ENCODE measurements around the gene EPB41.
"Not testable (repeated sequence)": the region's sequence is repeated elsewhere in the genome, so short reads cannot be mapped to it uniquely, and the experiment has no call there.

Gene EPB41

DNA sequence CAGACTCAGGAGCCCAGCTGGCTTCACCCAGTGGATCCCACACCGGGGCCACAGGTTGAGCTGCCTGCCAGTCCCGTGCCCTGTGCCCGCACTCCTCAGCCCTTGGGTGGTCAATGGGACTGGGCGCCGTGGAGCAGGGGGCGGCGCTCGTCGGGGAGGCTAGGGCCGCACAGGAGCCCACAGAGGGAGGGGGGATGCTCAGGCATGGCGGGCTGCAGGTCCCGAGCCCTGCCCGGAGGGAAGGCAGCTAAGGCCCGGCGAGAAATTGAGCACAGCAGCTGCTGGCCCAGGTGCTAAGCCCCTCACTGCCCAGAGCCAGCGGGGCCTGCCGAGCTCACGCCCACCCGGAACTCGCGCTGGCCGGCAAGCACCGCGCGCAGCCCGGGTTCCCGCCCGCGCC, 216.7 kb downstream of the EPB41 start:
- DNase-seq (ENCODE audit: low read depth in 2 of 2), result not testable (repeated sequence)

DNA sequence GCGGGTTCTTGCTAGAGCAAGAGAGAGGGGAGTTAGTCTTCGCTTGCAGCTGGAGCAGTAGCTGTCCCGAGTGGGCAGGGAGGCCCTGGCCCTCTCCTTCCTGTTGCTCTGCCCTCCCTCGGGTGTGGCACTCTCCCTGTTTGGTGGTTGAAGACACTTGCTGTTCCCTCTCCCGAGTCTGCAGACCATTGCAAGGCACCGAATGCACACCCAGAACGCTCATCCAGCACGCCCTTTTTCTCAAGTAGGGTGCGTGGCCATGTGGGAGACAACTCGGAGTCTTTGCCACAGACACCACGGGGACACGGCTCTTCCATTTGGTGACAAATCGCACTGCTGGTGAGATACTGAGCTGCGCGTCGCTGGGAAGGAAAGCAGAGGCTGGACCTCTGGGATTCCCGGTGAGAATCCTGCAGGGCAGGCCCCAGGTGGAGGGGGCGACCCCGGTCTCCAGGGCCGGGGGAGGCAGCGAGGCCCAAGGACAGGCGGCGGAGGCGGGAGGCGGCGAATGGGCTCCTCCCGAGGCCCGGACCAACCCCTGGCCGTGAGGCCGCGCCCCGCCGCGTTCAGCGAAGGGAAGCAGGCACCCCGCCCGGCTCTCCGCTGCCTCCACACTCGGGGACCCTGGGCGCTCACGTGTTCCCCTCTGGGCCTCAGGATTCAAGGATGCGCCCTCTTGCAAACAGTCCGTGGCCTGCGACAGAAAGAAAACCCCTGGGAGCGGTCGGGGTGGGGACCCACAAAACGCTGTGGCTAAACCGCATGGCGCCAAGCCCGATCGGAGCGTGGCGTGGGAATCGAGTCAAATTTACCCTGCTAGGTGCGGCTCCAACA, 219.7 kb downstream of the EPB41 start:
- DNase-seq (ENCODE audit: low read depth in 2 of 2), result no peak

DNA sequence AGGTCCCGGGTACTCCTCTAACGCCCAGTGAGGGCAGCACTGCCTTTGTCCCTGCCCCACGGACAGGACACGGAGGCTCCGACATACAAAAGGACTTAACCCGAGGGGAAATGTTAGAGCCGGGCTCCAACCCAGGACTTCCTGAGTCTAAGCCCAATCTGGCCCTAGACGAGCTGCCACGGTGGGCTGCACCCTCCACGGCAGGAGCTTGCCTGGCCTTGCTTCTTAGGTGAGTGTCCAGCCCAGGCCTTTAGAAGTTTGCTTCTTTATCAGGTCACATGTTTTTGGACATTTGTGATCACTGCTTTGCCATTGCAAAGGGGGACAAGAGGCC, 220.3 kb downstream of the EPB41 start:
- no peak for DNase-seq (ENCODE audit: low read depth in 2 of 2)

DNA sequence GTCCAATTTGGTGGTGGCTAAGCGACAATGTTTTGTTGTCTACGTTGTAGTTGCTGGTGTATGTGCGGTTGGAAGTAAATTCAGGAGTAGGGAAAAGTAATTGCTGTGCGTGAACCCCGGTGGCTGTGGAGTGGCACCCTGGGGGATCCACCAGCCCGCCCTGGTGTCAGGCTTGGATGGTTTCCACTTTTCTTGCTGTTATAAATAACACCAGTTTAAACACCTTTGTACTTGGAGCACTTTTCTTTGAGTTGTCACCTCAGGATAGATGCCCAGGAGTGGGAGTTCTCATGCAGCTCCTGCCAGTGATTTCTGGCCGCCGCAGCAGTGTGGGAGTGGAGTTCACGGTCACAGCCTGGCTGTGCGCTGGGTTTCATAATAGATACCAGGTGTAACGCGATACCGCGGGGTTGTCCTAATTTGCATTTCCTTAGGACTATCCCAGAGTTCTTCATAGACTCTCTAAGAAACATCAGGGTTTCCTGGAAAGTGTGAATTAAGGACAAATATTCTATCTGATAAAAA, 222.1 kb downstream of the EPB41 start:
- no peak for DNase-seq (ENCODE audit: low read depth in 2 of 2)

DNA sequence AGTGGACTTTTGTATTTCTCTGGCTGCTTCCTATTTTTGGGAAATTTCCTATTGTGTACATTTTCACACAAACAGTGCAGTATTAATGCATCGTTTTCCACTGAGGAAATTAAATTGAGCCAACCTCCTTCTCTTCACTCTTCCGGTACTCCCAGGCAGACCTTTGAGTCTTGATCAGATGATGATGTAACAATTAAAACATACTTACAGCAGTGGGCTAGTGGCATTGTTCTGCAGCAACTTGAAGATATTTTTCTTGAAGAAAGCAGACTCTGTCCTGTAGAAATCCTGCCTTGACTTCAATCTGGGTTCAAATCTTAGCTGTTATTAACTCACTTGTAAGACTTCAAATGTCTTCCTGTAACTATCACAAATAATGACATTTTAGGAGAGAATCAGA, 228.3 kb downstream of the EPB41 start:
- no peak for DNase-seq (ENCODE audit: low read depth in 2 of 2)

DNA sequence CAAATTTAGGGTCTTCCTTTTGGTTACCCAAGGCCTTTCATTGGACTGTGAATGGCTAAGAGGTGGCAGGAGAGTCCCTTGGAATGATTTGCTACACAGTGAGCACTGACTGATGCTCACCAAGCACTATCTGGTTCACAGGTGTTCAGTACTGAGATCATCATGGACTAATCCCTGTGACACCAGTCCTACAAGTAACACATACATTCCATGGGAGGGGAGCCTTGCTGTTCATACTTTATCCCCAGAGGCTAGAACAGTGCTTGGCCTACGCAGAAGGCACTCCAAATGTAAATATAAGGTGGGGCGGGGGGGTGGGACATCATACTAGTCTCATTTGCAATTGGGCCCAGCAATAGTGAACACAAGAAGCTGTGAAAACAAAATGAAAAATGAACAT, 229.8 kb downstream of the EPB41 start:
- no peak for DNase-seq (ENCODE audit: low read depth in 2 of 2)

DNA sequence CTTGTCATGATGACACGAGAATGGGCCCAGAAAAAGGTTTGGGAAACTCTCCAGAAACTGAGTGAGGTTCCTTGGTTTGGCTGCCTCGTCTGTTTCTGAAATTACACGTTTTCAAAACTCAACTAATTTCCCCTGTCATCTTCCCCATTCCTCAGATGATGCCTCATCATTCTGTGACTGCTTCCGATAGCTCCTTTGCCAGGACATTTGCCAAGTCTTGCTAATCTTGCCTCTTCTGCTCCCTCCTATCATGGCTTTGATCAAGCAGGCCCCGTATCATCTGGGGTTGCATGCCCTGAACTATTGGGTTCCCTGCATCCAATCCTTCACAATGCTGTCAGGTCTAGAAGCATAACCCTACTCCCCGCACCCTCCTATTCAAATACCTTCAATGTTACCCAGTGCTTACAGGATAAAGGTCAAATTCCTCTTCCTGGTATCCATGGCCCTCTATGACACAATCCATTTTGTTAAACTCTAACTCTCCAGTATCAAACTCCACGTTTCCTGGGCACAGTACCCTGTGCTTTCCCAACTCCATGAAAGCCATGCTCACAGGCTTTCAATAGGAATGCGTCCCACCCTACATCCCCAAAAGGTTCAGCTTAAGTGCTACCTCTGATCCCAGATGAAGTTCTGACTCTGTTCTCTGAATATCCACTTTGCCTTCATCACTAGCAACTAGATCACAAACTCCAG, 231.5 kb downstream of the EPB41 start:
- no peak for DNase-seq (ENCODE audit: low read depth in 2 of 2)

DNA sequence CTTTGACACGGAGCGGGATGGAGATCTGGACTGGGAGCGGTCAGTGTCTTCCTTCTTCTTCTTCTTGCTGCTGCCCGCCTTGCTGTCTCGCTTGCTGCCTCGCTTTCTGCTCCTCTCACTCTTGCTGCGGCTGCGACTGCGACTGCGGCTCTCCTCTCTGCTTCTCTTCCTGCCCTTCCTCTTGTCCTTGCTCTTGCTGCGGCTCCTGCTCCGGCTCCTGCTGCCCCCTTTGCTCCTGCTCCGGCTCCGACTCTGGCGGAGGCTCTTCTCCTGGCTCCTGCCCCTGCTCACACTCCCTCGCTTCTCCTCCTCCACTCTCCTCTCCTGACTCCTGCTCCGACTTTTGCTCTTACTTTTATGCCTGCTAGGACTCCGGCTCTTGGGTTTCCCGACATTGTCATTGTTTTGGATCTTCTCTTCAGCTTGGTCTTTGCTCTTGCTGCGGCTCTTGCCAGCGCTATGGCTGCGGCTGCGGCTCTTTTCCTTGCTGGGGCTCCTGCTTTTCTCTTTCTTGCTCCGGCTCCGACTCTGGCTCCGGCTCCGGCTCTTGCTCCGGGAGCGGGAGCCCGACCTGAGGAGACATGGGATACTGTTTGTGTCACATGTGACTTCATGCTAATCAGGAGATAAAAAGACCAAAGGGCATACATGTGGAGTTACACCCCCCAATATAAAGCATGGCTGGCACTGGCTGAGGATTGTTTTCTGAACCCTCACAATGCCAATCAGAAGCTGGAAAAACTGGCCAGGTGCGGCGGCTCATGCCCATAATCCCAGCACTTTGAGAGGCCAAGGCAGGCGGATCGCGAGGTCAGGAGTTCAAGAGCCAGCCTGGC, 234.5 kb downstream of the EPB41 start:
- DNase-seq (ENCODE audit: low read depth in 2 of 2), result no peak

DNA sequence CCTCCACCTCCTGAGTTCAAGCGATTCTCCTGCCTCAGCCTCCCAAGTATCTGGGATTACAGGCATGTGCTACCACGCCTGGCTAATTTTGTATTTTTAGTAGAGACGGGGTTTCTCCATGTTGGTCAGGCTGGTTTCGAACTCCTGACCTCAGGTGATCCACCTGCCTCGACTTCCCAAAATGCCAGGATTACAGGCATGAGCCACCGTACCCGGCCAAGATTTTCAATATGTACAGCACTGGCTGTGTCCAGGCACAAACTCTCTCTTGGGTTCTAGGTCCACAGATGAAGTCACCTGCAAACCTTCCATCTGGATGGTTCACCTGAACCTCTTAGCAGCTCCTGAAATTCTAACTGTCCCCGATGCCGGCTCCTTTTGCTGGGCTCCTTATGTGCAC, 236.0 kb downstream of the EPB41 start:
- DNase-seq (ENCODE audit: low read depth in 2 of 2), result not testable (repeated sequence)

DNA sequence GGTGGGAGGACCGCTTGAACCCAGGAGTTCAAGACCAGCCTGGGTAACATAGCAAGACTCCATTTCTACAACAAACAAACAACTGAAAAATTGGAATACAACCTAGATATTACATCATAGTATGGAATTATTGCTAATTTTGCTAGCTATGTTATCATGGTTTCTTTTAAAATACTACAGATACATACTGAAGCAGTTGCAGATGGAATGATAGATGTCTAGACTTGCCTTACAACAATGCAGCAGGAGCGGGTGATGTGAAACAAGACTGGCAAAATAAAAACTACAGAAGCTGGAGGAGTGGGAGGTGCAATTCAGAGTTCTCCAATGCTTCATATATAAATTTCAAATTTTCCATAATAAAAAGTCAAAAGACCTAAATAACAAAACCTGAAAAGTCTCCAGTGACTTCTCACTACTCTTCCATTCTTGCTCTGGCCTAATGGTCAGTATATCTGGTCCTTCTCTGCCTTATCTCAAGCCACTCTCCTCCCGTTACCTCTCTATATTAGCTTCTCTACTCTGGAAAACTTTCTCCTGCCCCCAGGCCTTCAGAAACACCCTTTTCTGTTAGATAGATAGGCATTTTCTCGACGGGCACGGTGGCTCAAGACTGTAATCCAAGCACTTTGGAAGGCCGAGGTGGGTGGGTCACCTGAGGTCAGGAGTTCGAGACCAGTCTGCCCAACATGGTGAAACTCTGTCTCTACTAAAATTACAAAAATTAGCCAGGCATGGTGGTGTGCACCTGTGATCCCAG, 237.9 kb downstream of the EPB41 start:
- DNase-seq (ENCODE audit: low read depth in 2 of 2), result no peak

DNA sequence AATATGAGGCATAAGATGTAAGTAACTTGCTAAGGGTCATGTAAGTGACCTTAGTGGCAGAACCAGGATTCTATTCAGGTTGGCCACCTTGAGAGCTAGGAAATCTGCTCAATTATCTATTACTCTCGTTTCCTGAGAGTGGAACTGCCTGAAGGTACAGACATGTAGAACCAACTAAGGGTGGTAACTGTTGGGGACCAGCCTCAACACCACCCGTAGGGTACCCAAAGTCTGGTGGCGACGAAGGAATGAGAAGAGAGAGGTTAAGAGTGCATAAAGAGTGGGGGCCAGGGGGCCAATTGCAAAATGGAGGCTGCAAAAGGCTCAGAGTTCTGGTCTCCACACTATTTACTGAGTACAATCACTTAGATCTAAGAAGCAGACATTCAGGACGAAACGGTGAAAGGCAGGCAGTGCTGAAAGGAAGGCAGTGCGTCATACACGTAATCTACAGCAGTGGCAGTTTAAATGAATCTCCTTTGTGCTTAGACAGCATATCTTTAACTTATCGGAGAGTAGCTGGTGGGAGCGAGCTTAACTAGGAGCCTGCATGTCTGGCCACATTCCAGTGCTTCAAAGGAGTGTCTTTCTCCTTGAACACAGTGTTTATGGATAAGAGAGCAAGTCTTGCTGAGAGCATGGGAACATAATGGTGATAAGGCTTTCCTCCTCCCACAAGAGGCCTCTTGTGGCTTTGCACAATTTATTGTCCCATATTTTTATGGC, 242.3 kb downstream of the EPB41 start:
- no peak for DNase-seq (ENCODE audit: low read depth in 2 of 2)

DNA sequence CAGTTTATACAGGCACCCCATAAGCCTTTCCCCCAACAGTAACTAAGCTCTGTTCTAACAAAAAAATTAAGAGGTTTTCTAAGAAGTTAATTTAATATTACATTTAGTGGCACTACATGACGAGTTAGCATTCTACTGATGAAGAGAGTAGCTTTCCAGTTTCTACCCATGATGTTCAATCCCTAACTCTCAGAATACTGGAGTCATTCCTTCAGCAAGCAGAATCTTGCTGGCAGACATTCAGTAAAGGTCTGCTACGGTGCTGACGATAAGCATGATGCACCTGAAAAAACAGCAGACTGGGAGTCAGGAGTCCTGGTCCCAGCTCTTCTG, 242.9 kb downstream of the EPB41 start:
- DNase-seq (ENCODE audit: low read depth in 2 of 2), result no peak

DNA sequence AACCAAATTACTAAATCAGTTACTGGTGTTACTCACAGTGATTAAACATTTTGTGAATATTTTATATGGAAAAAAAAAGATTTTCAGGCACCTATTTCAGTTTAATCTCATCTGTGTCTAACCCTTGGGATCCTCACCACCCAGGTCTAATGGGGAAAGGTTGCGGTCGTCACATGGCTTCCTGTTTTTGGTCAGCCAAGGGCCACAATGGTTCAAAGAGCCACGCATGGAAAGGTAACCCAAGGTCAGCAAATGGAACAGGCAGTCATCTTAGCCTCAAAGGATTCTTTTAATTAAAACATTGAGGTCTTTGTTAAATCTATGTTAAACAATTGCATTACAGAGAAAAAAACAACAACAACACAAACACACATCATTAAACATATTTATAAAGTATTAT, 245.4 kb downstream of the EPB41 start:
- DNase-seq (ENCODE audit: low read depth in 2 of 2), result no peak

DNA sequence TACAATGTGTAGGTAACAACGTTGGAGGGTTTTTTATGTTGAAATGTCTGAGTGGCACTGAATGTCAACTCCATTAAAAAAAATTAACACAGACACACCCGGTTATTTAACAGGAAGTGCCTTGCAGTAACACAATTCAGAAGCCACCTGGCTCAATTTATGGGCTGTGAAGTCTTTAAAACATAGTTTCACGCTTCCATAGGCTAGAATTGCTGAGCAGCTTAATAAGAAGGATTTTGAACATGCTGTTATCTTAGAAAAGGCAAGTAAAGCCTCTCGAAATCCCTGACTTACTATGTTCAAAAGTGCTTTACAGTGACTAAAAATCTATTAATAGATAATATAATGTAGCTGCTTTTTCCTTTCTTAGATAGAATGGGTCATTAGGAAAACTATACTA, 247.7 kb downstream of the EPB41 start:
- no peak for DNase-seq (ENCODE audit: low read depth in 2 of 2)

DNA sequence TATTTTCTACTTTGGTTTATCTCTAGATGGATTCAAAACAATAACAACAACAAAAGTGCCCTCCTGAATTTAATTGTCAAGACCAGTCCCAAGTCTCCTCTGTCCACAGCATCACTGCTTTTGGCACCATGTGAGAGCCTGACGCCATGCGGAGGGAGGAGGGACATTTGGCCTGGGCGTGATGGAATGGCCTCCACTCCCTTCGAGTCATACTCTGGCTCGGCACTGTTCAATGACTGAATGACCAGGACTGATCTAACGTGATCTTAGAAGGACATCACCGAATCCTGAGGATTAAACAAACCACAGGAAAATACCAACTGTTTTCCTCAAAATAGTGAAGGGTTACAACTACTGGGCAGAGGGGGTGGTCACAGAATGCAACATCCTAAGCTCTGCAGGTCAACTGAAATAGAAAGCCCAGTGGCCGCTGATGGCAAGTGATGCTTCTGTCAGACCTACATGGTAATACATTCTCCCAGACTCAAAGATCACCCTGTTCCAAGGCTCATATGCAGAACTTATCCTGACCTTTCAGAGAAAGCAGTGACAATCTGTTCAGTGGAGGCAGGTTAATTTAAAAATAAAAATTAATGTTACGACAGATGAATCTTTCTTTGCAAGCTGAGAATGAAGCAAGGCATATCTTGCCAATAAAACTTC, 248.2 kb downstream of the EPB41 start:
- no peak for DNase-seq (ENCODE audit: low read depth in 2 of 2)

DNA sequence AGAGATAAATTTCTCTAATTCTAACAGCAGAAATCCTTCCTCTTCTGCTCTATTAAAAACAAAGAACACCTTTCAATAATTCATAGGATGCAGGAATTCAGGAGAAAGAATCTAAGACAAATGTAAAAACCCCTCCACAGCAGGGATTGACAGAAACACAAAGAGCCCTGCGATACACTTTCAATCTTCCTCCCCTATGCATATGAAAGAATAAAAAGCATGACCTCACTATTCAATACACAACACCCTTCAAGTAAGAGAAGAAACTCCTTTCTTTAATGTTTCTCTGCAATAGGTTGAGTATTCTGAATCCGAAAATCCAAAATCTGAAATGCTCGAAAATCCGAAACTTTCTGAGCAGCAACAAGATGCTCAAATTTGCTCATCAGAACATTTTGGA, 250.2 kb downstream of the EPB41 start:
- DNase-seq (ENCODE audit: low read depth in 2 of 2), result no peak

DNA sequence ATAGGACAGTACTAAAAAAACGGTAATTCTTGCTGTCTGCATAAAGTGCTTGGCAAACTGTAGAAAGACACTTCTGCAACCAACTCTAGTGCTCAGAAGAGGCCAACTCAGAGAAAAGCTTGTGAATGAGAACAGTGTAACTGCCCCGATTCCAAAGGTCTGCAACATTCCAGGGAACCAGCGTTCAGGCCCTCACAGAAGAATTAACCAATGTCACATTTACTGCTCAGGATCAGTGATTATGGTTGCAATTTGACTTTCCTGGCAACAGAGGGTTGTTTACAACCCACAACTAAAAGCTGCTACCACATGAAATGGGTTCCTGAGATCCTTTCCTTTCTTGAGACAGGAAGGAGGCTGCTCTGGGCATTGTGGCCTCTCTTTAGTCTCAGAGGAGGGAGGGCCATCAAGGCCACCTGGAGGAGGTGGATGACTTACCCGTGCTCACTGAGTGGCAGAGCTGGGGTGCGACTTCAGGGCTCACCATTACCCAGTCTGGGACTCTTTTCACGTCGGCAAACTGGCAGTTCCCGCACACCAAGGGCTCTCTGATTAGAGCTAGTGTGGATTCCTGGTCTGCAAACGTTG, 252.0 kb downstream of the EPB41 start:
- DNase-seq (ENCODE audit: low read depth in 2 of 2), result no peak

DNA sequence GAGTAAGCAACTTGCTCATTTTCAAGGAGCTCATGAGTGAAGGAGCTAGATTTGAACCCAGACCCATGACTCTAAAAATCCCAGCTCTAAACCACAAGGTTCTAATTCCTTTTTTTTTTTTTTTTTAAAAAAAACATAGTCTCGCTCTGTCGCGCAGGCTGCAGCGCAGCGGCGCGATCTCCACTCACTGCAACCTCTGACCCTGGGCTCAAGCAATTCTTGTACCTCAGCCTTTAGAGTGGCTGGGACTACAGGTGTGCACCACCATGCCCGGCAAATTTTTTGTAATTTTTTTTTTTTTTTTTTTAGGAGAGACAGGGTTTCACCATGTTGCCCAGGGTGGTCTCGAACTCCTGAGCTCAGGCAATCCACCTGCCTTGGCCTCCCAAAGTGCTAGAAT, 253.5 kb downstream of the EPB41 start:
- no peak for DNase-seq (ENCODE audit: low read depth in 2 of 2)

Data from stimulated activated CD4-positive, alpha-beta T cell treated with anti-CD3 and anti-CD28 coated beads, Interleukin-1b, Interleukin-23, amount 100 ng/mL, for 1 hour (primary cell).